NCI-H69 (cell line): ENCODE results near the gene METTL8.

Source experiments
- DNase-seq: peaks from one replicate; lab custom pipeline; 2025; lab: John Stamatoyannopoulos, UW

METTL8 gene

DNA sequence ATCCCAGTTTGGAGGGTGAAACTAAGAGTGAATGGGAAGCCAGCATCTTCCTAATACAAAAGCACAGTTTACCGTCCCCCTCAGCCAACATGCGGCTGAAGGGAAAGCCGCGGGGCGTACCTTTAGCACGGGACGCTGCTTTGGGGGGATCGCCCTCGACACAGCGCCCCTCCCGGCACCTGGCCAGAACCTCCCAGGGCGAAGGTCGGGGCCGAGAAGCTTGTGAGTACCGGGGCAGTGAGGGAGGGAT lies at the start of gene METTL8:
TSS of gene METTL8 (minus strand) at position 228 of the 250 bp plus-strand sequence. CDS start 41,805 bp downstream, outside the sequence.
- no peak for DNase-seq

DNA sequence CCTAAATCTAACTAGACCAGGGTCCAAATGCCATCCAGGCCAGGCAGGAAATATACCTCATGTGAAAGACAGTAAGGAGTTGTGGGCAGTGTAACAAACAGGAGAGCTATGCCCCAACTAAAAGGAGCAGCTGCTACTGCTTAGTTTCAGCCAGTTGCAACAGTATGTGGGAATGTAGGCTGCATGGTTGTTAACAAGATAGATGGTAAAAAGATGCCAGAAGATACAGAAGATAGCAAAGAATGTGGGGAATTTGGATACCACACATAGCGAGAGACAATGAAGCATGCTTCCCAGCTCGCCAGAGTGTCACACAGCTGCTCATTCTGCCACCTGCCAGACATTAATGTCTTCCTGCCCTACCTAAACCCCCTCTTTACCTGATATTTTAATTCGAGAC lies 49.1 kb upstream of the METTL8 start:
- DNase-seq: no peak

DNA sequence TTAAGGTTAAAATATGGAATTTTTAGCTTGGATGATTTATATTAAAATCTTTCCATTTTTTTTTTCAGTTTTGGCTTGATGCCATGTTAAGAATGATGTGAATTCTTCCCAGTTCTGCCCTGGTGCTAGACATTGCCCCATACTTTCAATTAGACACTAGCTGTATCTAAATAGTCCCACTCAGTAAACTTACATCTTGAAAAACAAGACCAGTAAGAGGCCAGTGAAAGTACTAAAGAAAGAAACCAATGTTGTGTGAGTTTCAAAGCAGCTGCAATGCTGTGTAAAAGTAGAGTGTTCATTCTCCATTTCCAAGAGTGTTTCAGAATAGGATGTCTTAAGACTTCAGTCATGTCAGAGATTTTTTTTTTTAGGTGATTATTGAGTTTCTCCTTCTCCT lies 48.5 kb upstream of the METTL8 start:
- no peak for DNase-seq

DNA sequence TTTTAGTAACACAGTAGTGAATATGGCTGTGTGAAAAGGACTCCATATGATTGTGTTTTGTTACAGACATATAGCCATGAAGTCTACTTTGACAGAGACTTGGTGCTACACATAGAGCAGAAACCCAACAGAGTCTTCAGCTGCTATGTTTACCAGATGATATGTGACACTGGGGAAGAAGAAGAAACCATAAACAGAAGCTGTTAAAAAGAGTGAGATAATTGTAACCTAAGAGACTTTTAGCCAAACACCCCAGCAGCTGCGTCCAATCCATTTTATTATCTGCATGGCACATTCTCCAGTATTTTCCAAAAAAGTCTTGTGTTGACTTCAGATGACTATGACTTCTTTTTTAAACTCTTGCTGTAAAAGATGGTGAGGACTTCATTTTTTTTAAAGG lies 47.1 kb upstream of the METTL8 start:
- peak; percentile 5 for DNase-seq

DNA sequence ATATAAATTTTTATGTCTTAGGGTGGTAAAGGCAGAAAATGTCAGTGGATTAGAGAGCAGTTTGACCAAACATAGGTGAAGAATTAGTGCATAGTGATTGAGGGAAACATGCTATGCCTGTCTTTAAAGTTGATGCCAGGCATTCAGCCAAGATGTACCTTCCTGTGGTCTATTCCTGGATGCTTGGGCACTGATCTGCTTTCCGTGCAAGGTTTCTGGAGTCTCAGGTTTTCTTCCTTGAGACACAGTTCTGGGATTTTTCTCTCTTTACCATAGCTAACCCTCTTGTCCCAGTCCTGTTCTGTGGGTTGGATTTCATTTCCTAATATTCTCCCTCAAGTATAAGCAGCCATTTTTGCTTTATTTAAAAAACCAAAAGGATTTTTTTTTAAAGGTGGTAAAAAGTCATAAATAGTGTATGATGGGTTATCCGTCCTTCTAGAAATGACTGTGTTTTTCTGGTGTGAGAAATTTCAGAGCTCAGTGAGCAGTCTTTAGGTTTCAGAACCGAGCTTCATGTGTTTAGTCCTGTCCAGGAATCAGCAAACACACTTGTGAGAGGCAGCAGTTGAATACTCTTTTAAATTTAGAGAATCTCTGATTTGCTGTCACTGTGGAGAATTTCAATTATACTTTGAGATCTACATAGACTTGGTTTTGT lies 45.5 kb upstream of the METTL8 start:
- DNase-seq: no peak

GRCh38 chr2:171478345-171478744 lies 44.6 kb upstream of the METTL8 start:
- DNase-seq: no peak

GRCh38 chr2:171475979-171476378 lies 42.2 kb upstream of the METTL8 start:
- no peak for DNase-seq

DNA sequence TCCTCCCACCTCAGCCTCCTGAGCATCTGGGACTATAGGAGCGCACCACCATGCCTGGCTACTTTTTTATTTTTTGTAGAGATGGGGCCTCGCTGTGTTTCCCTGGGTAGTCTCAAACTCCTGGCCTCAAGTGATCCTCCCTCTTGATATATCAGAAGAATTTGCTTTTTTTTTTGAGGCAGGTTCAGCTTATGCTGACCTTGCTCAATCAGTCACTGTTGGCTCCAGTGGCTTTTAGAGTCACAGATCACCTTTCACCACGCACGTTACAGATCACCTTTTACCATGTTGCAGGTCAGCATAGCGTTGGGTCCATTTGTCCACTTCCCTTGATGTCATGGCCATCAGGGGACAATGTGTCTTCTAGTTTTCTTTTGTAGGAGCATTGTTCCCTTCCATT lies 36.3 kb upstream of the METTL8 start:
- no peak for DNase-seq

GRCh38 chr2:171469176-171469575 lies 35.4 kb upstream of the METTL8 start:
- DNase-seq: no peak

GRCh38 chr2:171460537-171460936 lies 26.7 kb upstream of the METTL8 start:
- DNase-seq: no peak

GRCh38 chr2:171459498-171459897 lies 25.7 kb upstream of the METTL8 start:
- DNase-seq: no peak

- DNase-seq: no peak
Measured at GRCh38 chr2:171452773-171453172, 19.0 kb upstream of the METTL8 start.

- no peak for DNase-seq
Measured at GRCh38 chr2:171451074-171451473, 17.3 kb upstream of the METTL8 start.

GRCh38 chr2:171447675-171448074 lies 13.9 kb upstream of the METTL8 start:
- DNase-seq: no peak

GRCh38 chr2:171441470-171441869 lies 7.7 kb upstream of the METTL8 start:
- no peak for DNase-seq

- no peak for DNase-seq
Measured at GRCh38 chr2:171436307-171436706, 2.5 kb upstream of the METTL8 start.

- DNase-seq: peak; percentile 96
Measured at GRCh38 chr2:171434013-171434989, 511 bp upstream of the METTL8 start, which contains the start of gene DCAF17. TSS of gene DCAF17 (plus strand) at chr2:171434226. CDS start at chr2:171434578, 352 bp downstream.

DNA sequence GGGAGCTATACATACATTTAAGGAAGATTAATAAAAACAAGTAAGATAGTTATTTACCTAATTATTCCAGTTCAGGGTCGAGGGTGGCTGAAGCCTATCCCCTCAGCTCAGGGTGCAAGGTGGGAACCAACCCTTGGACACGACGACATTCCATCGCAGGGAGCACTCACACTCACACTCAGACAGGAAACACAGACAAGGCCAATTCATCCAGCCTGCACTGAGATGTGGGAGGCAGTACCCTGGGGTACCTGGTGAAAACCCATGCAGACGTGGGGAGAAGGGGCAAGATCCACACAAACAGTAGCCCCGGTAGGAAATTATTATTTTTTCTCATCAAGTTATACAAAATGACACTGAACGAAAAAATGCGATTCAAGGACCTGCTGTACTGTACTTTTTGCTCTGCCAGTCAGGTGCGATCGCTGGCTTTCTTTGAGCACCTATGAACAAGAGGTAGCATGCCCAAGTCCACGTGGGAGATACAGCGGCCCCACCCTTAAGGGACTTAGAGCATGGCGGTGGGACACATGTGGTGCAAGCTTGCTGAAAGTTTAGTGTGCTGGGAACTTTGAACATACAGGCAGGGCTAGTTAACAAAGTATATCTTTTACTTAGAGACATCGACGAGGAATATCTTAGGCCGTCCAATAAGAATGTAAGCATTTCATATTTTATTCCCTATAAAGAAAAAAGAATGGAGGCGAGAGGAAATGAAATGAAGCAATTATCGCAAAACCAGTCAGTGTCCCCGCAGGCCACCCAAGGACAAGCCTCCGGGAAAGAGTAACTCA lies 624 bp downstream of the METTL8 start:
- peak; percentile 82 for DNase-seq

DNA sequence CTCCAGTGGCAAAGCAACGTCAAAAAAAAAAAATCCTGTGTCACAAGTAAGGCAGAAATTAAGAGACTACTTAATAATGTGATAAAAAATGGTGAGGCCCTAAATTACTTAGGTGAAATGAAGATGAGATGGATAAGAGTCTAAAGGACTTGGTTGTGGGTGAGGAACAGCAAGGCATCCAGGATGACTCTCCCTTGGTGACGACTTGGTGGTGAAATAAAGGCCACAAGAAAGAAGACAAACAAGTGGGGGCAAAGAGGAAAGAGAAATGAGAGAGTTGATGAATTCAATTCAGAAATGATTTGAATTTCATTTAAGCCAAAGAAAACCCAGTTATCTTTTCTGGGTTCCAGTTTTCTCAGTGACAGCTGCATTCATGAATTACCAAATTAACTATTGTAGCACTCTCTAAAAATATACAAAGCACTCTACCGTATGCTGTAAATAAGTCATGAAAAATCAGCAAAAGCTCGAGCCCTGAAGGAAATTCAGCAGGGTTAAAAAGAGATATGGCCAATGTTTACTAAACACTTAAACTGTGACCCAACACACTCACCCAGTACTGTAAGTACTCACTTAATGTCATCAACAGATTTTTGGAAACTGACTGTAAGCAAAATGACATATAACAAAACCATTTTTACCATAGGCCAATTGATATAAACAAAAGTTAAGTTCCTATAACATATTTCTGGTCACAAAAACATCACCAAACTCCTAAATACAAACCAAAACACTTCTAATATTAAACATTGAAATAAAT lies 1.4 kb downstream of the METTL8 start:
- DNase-seq: no peak

GRCh38 chr2:171431677-171432167 lies 2.1 kb downstream of the METTL8 start:
- no peak for DNase-seq
